HS-27A (cell line): ENCODE data around the gene GABRG3.

Experiments used
- DNase-seq: peaks from one replicate; pipeline ENCODE4 v3.0.0-alpha.2; 2012; ENCODE audit warnings: low read depth, missing footprints

The GABRG3 gene

GRCh38 chr15:27101982-27102381, 131.0 kb downstream of the GABRG3 start:
- no peak for DNase-seq

- no peak for DNase-seq
These were observed 140.3 kb downstream of the GABRG3 start for GRCh38 chr15:27111323-27111722.

GRCh38 chr15:27114473-27114872, 143.5 kb downstream of the GABRG3 start:
- DNase-seq: no peak

- no peak for DNase-seq
These were observed 148.8 kb downstream of the GABRG3 start for GRCh38 chr15:27119695-27120266.

GRCh38 chr15:27121672-27122071, 150.7 kb downstream of the GABRG3 start:
- no peak for DNase-seq

GRCh38 chr15:27123291-27123690, 152.3 kb downstream of the GABRG3 start:
- DNase-seq: no peak

GRCh38 chr15:27123808-27124207, 152.8 kb downstream of the GABRG3 start:
- no peak for DNase-seq

GRCh38 chr15:27124287-27124871, 153.4 kb downstream of the GABRG3 start:
- DNase-seq: no peak

- DNase-seq: no peak
These were observed 154.2 kb downstream of the GABRG3 start for GRCh38 chr15:27125185-27125584.

GRCh38 chr15:27126449-27126848, 155.5 kb downstream of the GABRG3 start:
- DNase-seq: no peak

GRCh38 chr15:27127815-27128570, 157.0 kb downstream of the GABRG3 start:
- DNase-seq: no peak

GRCh38 chr15:27133249-27133648, 162.3 kb downstream of the GABRG3 start:
- DNase-seq: no peak

- DNase-seq: no peak
These were observed 163.5 kb downstream of the GABRG3 start for GRCh38 chr15:27134481-27134880.

- DNase-seq: no peak
These were observed 164.2 kb downstream of the GABRG3 start for GRCh38 chr15:27135151-27135550.

GRCh38 chr15:27137127-27137526, 166.1 kb downstream of the GABRG3 start:
- no peak for DNase-seq

GRCh38 chr15:27165590-27165989, 194.6 kb downstream of the GABRG3 start:
- no peak for DNase-seq

- DNase-seq: no peak
These were observed 195.9 kb downstream of the GABRG3 start for GRCh38 chr15:27166917-27167316.

GRCh38 chr15:27167738-27168137, 196.8 kb downstream of the GABRG3 start:
- no peak for DNase-seq

GRCh38 chr15:27170851-27171250, 199.9 kb downstream of the GABRG3 start:
- DNase-seq: no peak

GRCh38 chr15:27172821-27173220, 201.8 kb downstream of the GABRG3 start:
- DNase-seq: no peak

- DNase-seq: no peak
These were observed 204.6 kb downstream of the GABRG3 start for GRCh38 chr15:27175472-27176153.

- no peak for DNase-seq
These were observed 205.9 kb downstream of the GABRG3 start for GRCh38 chr15:27176785-27177406.
